Activated T-cell treated with anti-CD3 and anti-CD28 coated beads, Interleukin-2, amount 50 U/mL, for 4 hours (primary cell): ENCODE measurements around the gene CD48. TPM values are rescaled to one million over a fixed set of nuclear protein-coding genes. Genes with fewer than 3 reads are reported as not detected.
A peak's percentile ranks its signal among the peaks of the same experiment; 100 is the strongest.
"Not testable (repeated sequence)": the region's sequence is repeated elsewhere in the genome, so short reads cannot be mapped to it uniquely, and the experiment has no call there.

ENCODE experiments used
- ATAC-seq, 2 donors: fragments of 200-7000 bp; cut with Tn5 transposase; one replicate each; pipeline ENCODE4 v1.10.0; 2021
- DNase-seq: peaks from one replicate; pipeline ENCODE4 v3.0.0-alpha.2; 2020
- H3K27me3 Mint-ChIP-seq: one replicate; pipeline ENCODE4 v1.8.0; 2021; ENCODE audit warnings: low read depth, mixed read lengths
- H3K36me3 Mint-ChIP-seq: one replicate; pipeline ENCODE4 v1.8.0; 2022; ENCODE audit warnings: mixed read lengths; ENCODE audit not compliant: insufficient read depth
- H3K4me1 Mint-ChIP-seq: one replicate; pipeline ENCODE4 v1.8.0; 2021; ENCODE audit warnings: low read depth, mixed read lengths
- H3K4me3 Mint-ChIP-seq: one replicate; pipeline ENCODE4 v1.8.0; 2021; ENCODE audit warnings: mild to moderate bottlenecking, moderate library complexity, mixed read lengths
- H3K9me3 Mint-ChIP-seq: one replicate; pipeline ENCODE4 v1.8.0; 2021; ENCODE audit warnings: mixed read lengths
- total RNA-seq, 3 donors: library from RNA; stranded (reverse); gene quantifications; one replicate each; pipeline ENCODE4 v1.2.1, GENCODE V29; 2021

The CD48 gene
- total RNA-seq, 3 donors from 2014 or later: 313 to 347 (median 336) TPM

GRCh38 chr1:160731990-160732389 lies 20.4 kb upstream of the CD48 start:
- Mint-ChIP-seq H3K9me3 (peaks cover 16% of the 10 kb centered on the region), H3K36me3 (peaks cover 6% of the 10 kb centered on the region), H3K4me1 (peaks cover 42% of the 10 kb centered on the region), H3K4me3 (no peak overlapping the region), H3K27me3 (no peaks in the 10 kb centered on the region)
- ATAC-seq: no peak
- no peak for DNase-seq

GRCh38 chr1:160731564-160731963 lies 19.9 kb upstream of the CD48 start:
- Mint-ChIP-seq H3K4me1 (peaks cover 40% of the 10 kb centered on the region), H3K9me3 (peaks cover 13% of the 10 kb centered on the region)
- H3K36me3 Mint-ChIP-seq, H3K4me3 Mint-ChIP-seq, H3K27me3 Mint-ChIP-seq, DNase-seq, ATAC-seq: not testable (repeated sequence)

GRCh38 chr1:160727316-160727640 lies 15.7 kb upstream of the CD48 start:
- no peaks in the 10 kb centered on the region for H3K36me3 Mint-ChIP-seq
- ATAC-seq (no peak), DNase-seq (no peak)
- H3K4me3 Mint-ChIP-seq: no peak overlapping the region
- no peaks in the 10 kb centered on the region for H3K27me3 Mint-ChIP-seq
- peaks cover 23% of the 10 kb centered on the region for H3K4me1 Mint-ChIP-seq
- H3K9me3 Mint-ChIP-seq: no peaks in the 10 kb centered on the region

DNA sequence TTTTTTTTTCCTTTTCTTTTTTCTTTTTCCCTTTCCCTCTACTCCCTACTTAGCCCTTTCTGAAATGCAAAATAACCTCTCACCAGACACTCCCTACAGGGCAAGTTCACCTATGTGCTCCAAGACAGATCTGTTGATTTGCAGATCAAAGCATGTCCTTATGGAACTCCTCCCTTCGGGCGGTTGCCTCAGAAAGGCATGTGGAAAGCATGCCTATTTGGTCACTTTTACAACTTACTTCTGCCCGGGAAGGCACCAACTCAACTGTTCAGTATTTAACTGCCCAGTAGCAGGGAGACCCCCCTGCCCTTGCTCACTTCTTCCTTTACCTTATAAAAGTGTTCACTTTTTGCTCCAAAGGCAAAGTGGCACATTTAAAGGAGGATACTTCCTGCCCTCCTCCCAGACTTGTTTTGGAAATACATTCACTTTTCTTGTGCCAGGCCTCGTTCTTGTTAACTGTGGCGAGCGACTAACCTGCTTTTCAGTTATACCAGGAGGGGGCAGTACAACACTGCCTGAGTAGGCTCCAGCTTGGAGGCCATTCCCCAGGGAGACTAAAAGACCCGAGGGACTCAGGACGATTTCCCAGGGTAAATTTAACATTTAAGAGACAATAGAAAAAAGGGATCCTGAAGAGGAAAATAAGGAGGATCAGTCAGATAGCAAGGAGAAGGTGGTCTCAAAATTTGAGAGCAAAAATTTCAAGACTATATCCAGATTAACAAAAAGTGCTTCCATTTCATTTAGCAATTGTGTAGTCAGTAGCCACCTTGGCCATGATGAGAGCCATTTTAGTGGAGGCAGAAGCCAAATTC lies 15.1 kb upstream of the CD48 start:
- Mint-ChIP-seq H3K36me3 (no peaks in the 10 kb centered on the region), H3K4me3 (no peak overlapping the region), H3K27me3 (no peaks in the 10 kb centered on the region), H3K4me1 (peaks cover 21% of the 10 kb centered on the region), H3K9me3 (no peaks in the 10 kb centered on the region)
- ATAC-seq: peak; percentile 64
- DNase-seq: peak; percentile 54

DNA sequence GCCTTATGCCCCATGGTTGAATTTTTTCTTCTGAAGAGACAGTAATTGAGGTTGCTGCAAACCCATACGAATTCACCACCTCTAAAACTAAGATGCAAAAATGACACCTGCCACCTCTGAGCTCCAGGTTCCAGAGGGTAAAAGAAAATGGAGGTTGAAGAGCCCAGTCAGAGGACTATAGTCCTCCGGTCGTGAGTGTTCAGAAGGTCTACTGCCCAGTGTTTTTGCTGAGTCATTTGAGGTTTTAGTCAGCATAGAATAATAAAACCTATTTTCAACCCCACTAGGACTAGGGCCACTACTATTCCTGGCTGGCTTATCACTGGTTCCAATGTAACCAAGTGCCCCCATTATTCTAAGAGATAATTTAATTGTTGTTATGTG lies 14.5 kb upstream of the CD48 start:
- no peak for DNase-seq
- Mint-ChIP-seq H3K4me3 (no peak overlapping the region), H3K9me3 (no peaks in the 10 kb centered on the region), H3K36me3 (no peaks in the 10 kb centered on the region), H3K4me1 (peaks cover 16% of the 10 kb centered on the region), H3K27me3 (no peaks in the 10 kb centered on the region)
- ATAC-seq: no peak

DNA sequence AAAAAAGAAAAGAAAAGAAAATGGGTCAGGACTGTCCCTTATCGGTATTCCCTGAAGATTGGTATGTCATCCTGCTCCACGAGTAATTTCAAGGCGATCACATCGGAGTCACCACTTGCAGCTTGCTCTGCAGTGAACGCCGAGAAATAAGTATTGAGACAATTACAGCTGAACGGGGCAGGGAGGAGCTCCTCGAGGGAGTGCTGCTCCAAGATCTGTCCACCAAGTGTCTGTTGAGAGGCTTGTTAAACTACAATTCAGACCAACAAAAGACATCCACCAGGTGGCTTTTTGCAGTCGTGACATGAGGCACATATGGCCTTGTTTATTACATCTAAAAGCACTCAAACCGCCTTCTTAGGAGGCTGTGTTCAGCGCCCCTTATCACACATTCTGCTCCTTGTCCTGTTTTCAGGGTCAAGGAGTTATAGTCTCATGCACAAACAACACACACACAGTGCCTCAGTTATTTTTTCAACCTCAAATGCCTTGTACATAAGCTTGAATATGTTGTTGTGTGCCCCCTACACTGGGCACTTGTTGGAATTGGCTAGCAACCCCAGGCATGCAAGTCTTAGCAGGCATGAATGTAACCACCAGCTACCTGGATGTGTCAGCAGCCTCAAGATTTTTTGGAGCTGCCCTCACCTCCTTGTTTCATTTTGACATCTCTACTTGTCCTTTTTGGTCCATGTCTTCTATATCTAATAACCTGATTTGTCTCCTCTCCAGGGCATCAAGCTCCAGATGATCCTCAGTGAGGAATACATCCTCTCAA lies 13.0 kb upstream of the CD48 start:
- Mint-ChIP-seq H3K27me3 (no peaks in the 10 kb centered on the region), H3K4me3 (no peak overlapping the region), H3K36me3 (no peaks in the 10 kb centered on the region), H3K9me3 (no peaks in the 10 kb centered on the region), H3K4me1 (peaks cover 25% of the 10 kb centered on the region)
- DNase-seq (no peak), ATAC-seq (no peak)

DNA sequence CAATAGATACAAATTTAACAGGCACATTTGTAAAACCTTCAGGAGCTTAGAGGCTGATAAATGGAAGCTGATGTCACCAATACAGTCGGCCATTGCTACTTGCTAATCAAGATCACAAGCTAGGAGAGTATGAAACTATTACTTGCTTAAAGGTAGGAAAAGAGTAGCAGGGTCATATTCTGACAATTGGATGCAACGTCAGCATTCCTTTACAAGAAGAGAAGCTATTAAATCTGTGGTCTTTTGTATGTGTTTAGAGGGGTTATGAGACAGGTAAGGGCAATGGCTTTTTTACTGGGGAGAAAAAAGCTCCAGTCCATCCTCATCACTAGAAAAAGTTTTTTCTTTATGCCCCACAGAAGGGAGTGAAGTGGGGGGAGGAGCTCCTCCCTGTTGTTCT lies 11.7 kb upstream of the CD48 start:
- Mint-ChIP-seq H3K4me3 (no peak overlapping the region), H3K36me3 (no peaks in the 10 kb centered on the region), H3K9me3 (no peaks in the 10 kb centered on the region), H3K4me1 (peaks cover 25% of the 10 kb centered on the region), H3K27me3 (no peaks in the 10 kb centered on the region)
- DNase-seq (no peak), ATAC-seq (no peak)

GRCh38 chr1:160722726-160723125 lies 11.1 kb upstream of the CD48 start:
- Mint-ChIP-seq H3K4me3 (no peak overlapping the region), H3K4me1 (peaks cover 28% of the 10 kb centered on the region), H3K9me3 (no peaks in the 10 kb centered on the region), H3K36me3 (no peaks in the 10 kb centered on the region), H3K27me3 (no peaks in the 10 kb centered on the region)
- ATAC-seq (peak; percentile 33 to 60), DNase-seq (no peak)

DNA sequence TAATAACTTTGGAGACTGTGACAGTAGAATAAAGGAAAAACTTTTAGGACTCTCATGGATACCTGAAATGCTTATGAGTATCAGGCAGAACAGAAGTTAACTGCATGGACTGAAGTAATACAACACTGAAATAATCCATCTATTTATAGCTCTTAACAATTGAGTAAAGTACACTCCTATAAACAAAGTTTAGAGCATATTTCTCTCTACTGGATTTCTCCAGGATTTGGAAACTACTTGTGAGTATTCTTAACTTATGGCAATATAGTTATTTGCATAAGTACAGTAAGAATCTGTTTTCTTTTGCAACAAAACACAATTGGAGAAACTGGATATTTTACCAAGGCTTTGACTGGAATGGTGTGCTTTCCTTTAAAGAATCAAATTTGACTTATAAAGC lies 9.9 kb upstream of the CD48 start:
- no peak overlapping the region for H3K4me3 Mint-ChIP-seq
- no peaks in the 10 kb centered on the region for H3K27me3 Mint-ChIP-seq
- no peak for DNase-seq
- ATAC-seq: no peak
- H3K36me3 Mint-ChIP-seq: no peaks in the 10 kb centered on the region
- no peaks in the 10 kb centered on the region for H3K9me3 Mint-ChIP-seq
- H3K4me1 Mint-ChIP-seq: peaks cover 37% of the 10 kb centered on the region

DNA sequence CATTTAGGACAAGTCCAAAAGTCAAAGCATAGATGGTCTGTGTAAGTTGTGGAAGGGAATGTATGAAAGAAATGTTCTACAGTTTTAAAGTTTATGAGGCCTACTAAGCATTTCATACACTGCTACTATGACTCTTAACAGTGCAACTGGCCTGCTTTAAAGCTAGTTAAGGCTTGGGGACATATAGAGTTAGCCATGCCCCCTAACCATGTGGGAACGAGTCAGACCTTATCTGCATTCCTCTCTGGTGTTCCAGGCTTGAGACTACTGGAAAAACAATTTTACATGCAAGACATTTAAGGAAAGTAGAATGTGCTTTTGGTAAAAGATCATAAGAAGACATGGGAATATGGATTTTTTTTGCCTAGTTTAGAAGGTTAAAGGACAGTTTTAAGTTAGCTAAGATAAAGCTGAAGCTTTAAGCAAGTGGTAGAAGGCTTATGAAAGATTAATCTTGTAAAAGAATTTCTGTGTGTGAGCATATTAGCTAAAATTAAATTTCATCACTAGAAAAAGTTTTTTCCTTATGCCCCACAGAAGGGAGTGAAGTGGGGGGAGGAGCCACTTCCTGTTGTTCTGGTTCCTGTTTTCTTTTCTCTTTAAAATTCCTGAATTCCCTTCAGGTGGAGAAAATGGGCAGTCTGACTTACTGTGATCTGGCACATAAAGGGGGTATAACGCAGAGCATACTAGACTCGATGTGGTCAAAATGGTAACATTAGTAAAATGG lies 8.9 kb upstream of the CD48 start:
- peaks cover 45% of the 10 kb centered on the region for H3K4me1 Mint-ChIP-seq
- H3K9me3 Mint-ChIP-seq: no peaks in the 10 kb centered on the region
- no peaks in the 10 kb centered on the region for H3K36me3 Mint-ChIP-seq
- no peak for DNase-seq
- H3K4me3 Mint-ChIP-seq: no peak overlapping the region
- H3K27me3 Mint-ChIP-seq: no peaks in the 10 kb centered on the region
- ATAC-seq: no peak

- no peak for DNase-seq
- peaks cover 60% of the 10 kb centered on the region for H3K4me1 Mint-ChIP-seq
- no peak for ATAC-seq
These were observed 6.6 kb upstream of the CD48 start for GRCh38 chr1:160718210-160718609.

DNA sequence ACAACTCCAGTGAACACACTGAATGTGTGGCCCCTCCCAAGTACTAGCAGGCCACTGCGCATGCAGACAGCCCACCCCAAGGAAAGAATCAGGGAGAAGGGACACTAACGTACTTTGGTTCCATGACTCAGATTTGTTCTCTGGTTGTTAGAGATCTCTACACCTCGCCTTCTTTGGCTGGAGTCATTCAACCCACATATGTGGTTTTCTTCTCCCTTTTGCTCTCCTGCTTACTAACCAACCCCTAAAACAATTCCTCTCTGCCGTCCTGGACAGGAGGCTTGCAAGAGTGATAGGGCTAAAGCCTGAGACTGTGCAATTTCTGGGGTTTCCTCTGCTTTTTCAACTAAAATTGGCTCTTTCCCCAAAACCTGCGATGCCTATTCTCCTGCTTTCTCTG lies 5.7 kb upstream of the CD48 start:
- no peaks in the 10 kb centered on the region for H3K9me3 Mint-ChIP-seq
- ATAC-seq (no peak), DNase-seq (no peak)
- H3K4me3 Mint-ChIP-seq: no peak overlapping the region
- no peaks in the 10 kb centered on the region for H3K27me3 Mint-ChIP-seq
- H3K4me1 Mint-ChIP-seq: peaks cover 60% of the 10 kb centered on the region
- H3K36me3 Mint-ChIP-seq: no peaks in the 10 kb centered on the region

More at GRCh38 chr1:160718210-160718609, 6.6 kb upstream of the CD48 start:
- no peaks in the 10 kb centered on the region for H3K36me3 Mint-ChIP-seq
- no peaks in the 10 kb centered on the region for H3K27me3 Mint-ChIP-seq
- H3K9me3 Mint-ChIP-seq: no peaks in the 10 kb centered on the region
- no peak overlapping the region for H3K4me3 Mint-ChIP-seq

GRCh38 chr1:160716013-160716412 lies 4.4 kb upstream of the CD48 start:
- H3K9me3 Mint-ChIP-seq: no peaks in the 10 kb centered on the region
- ATAC-seq: no peak

GRCh38 chr1:160714034-160714648 lies 2.5 kb upstream of the CD48 start:
- not testable (repeated sequence) for DNase-seq, H3K36me3 Mint-ChIP-seq, H3K9me3 Mint-ChIP-seq, H3K4me3 Mint-ChIP-seq, H3K27me3 Mint-ChIP-seq
- ATAC-seq: peak; percentile 23 to 36
- H3K4me1 Mint-ChIP-seq: peaks cover 56% of the 10 kb centered on the region

More at GRCh38 chr1:160716013-160716412, 4.4 kb upstream of the CD48 start:
- Mint-ChIP-seq H3K4me3 (no peak overlapping the region), H3K36me3 (peaks cover 2% of the 10 kb centered on the region), H3K4me1 (peaks cover 65% of the 10 kb centered on the region), H3K27me3 (no peaks in the 10 kb centered on the region)
- DNase-seq: no peak
